ENCODE measurements around the gene RFC2. TPM values are rescaled to one million over a fixed set of nuclear protein-coding genes. Genes with fewer than 3 reads are reported as not detected.
A peak's percentile ranks its signal among the peaks of the same experiment; 100 is the strongest.

Gene RFC2
- total and polyA plus RNA-seq, 10 of the 15 experiments (the other 5 are each of a cell fraction or from before 2014, with no cell fraction given), result 25.8 to 145 (median 90.9) TPM

DNA sequence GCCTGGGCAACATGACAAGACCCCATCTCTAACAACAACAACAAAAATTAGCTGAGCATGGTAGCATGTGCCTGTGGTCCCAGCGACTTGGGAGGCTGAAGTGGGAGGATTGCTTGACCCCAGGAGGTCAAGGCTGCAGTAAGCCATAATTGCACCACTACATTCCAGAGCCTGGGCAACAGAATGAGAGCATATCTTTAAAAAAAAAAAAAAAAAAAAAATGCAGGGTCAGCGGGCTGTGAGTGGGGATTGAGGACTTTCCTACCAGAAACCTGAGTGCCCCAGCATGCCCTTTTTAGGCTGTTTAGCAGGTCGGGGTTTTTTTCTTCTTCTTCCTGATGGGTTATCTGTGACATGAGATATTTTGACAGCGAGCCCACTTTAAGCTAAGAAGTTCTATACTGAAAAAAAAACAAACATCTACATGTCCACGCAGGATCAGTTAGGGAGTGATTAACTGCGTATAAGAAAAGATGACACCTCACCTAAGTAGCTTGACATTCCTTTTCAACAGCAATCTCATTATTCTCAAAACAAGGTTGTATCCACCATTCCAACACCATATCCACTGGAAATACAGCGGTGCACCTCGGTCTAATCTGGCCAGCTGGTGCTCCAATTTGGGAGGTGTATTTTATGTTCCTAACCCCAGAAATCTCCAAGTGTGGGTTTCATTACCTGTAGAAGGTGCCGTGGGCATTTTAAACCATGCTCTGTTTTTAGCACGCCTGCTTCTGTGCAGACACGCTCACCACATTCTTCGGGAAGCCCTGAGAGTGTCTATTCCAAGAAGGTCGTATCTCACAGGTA lies 13.8 kb upstream of the RFC2 start:
- H4K20me1 ChIP-seq (ENCODE audit: control insufficient read depth, insufficient read depth), result no peaks in the 10 kb centered on the region
- FAIRE-seq (no peak), DNase-seq (ENCODE audit: low read depth, low spot score) (no peak), ATAC-seq (no peak)
- H3K27ac ChIP-seq (ENCODE audit: control insufficient read depth, insufficient read depth), result peak overlapping the region; percentile 61
- no peak overlapping the region for H2AFZ ChIP-seq (ENCODE audit: control insufficient read depth, low read depth, low read length)
- peak overlapping the region; percentile 21 for H3K4me2 ChIP-seq (ENCODE audit: control insufficient read depth, insufficient read depth)
- SMC1A ChIA-PET (ENCODE audit: uncharacterized antibody, unreplicated experiment), result interaction anchor here (0.7 to 12.4 kb wide), 4 partner anchors 10 to 56 kb away, joined by 3 to 285 read pairs (median 24); partner anchors contain the start of gene CLIP2
- H3K36me3 ChIP-seq (ENCODE audit: control insufficient read depth in 2 of 2, insufficient read depth in 2 of 2, low read length in 1 of 2), result no peaks in the 10 kb centered on the region
- no peak overlapping the region for H3K9ac ChIP-seq (ENCODE audit: control insufficient read depth, insufficient read depth, low read length)
- 15% methylated on average over 13 of the region's 13 CpGs for WGBS (ENCODE audit: insufficient coverage, insufficient replicate concordance, low lambda C conversion rate, missing lambda C conversion rate)
- BruUV-seq (replicated peaks), result no TSS peak
- RAD21 ChIA-PET (ENCODE audit: unreplicated experiment), result interaction anchor here (0.7 to 10.0 kb wide), 8 partner anchors 11 to 224 kb away, joined by 3 to 169 read pairs (median 6); partner anchors contain the start of gene CLIP2
- H3K79me2 ChIP-seq (ENCODE audit: control insufficient read depth, insufficient read depth, low read length), result no peaks in the 10 kb centered on the region
- no peaks in the 10 kb centered on the region for H3K9me3 ChIP-seq (replicated peaks; ENCODE audit: control insufficient read depth, insufficient read depth, low read length)
- POLR2A ChIA-PET, result interaction anchor here (0.5 to 8.3 kb wide), 9 partner anchors 8 to 404 kb away, joined by 3 to 171 read pairs (median 5); partner anchors contain the start of genes CLIP2 and LAT2
- in situ Hi-C loops (cut with MboI) (no loop called here), intact Hi-C loops (cut with micrococcal nuclease; ENCODE audit: unreplicated experiment) (loop anchor here (2.0 kb wide), 1 partner anchor 61 kb away; no protein-coding TSS in a partner anchor)
- no peaks in the 10 kb centered on the region for H3K27me3 ChIP-seq (replicated peaks in 1 of 2; ENCODE audit: control insufficient read depth in 2 of 2, insufficient read depth in 2 of 2, low read length in 1 of 2)
- CTCF ChIA-PET, result interaction anchor here (1.0 to 6.0 kb wide), 8 partner anchors 9 to 133 kb away, joined by 3 to 64 read pairs (median 6); partner anchors contain the start of gene LAT2
- peaks cover 65% of the 10 kb centered on the region for H3K4me1 ChIP-seq (ENCODE audit: control insufficient read depth, insufficient read depth, low read length)
- no peak overlapping the region for H3K4me3 ChIP-seq
- TF ChIP-seq, protein P1, sequence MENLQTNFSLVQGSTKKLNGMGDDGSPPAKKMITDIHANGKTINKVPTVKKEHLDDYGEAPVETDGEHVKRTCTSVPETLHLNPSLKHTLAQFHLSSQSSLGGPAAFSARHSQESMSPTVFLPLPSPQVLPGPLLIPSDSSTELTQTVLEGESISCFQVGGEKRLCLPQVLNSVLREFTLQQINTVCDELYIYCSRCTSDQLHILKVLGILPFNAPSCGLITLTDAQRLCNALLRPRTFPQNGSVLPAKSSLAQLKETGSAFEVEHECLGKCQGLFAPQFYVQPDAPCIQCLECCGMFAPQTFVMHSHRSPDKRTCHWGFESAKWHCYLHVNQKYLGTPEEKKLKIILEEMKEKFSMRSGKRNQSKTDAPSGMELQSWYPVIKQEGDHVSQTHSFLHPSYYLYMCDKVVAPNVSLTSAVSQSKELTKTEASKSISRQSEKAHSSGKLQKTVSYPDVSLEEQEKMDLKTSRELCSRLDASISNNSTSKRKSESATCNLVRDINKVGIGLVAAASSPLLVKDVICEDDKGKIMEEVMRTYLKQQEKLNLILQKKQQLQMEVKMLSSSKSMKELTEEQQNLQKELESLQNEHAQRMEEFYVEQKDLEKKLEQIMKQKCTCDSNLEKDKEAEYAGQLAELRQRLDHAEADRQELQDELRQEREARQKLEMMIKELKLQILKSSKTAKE (IDR thresholded peaks at IDR 0.05; ENCODE audit: low read depth, poor library complexity, severe bottlenecking), result no peak
- TF ChIP-seq, protein P2, sequence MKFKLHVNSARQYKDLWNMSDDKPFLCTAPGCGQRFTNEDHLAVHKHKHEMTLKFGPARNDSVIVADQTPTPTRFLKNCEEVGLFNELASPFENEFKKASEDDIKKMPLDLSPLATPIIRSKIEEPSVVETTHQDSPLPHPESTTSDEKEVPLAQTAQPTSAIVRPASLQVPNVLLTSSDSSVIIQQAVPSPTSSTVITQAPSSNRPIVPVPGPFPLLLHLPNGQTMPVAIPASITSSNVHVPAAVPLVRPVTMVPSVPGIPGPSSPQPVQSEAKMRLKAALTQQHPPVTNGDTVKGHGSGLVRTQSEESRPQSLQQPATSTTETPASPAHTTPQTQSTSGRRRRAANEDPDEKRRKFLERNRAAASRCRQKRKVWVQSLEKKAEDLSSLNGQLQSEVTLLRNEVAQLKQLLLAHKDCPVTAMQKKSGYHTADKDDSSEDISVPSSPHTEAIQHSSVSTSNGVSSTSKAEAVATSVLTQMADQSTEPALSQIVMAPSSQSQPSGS (IDR thresholded peaks at IDR 0.05; ENCODE audit: low read length), result no peak
- TF ChIP-seq, protein P3, sequence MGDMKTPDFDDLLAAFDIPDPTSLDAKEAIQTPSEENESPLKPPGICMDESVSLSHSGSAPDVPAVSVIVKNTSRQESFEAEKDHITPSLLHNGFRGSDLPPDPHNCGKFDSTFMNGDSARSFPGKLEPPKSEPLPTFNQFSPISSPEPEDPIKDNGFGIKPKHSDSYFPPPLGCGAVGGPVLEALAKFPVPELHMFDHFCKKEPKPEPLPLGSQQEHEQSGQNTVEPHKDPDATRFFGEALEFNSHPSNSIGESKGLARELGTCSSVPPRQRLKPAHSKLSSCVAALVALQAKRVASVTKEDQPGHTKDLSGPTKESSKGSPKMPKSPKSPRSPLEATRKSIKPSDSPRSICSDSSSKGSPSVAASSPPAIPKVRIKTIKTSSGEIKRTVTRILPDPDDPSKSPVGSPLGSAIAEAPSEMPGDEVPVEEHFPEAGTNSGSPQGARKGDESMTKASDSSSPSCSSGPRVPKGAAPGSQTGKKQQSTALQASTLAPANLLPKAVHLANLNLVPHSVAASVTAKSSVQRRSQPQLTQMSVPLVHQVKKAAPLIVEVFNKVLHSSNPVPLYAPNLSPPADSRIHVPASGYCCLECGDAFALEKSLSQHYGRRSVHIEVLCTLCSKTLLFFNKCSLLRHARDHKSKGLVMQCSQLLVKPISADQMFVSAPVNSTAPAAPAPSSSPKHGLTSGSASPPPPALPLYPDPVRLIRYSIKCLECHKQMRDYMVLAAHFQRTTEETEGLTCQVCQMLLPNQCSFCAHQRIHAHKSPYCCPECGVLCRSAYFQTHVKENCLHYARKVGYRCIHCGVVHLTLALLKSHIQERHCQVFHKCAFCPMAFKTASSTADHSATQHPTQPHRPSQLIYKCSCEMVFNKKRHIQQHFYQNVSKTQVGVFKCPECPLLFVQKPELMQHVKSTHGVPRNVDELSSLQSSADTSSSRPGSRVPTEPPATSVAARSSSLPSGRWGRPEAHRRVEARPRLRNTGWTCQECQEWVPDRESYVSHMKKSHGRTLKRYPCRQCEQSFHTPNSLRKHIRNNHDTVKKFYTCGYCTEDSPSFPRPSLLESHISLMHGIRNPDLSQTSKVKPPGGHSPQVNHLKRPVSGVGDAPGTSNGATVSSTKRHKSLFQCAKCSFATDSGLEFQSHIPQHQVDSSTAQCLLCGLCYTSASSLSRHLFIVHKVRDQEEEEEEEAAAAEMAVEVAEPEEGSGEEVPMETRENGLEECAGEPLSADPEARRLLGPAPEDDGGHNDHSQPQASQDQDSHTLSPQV (IDR thresholded peaks at IDR 0.05), result no peak
- peak; percentile 38; the same call in 1 of the 2 replicates for TF ChIP-seq ZNF384 (IDR thresholded peaks at IDR 0.05; ENCODE audit: borderline replicate concordance, low read depth, low read length)
- TF ChIP-seq EZH2 (IDR thresholded peaks at IDR 0.05; ENCODE audit: borderline replicate concordance, control insufficient read depth, low read depth, low read length), result no peak
- no peak for TF ChIP-seq MYC (IDR thresholded peaks at IDR 0.05; ENCODE audit: insufficient read depth, insufficient read length, insufficient replicate concordance, low read length, severe bottlenecking)
- no peak for TF ChIP-seq POLR2AphosphoS5 (IDR thresholded peaks at IDR 0.05; ENCODE audit: low read length)
- TF ChIP-seq MXI1 (IDR thresholded peaks at IDR 0.05; ENCODE audit: low read depth, low read length), result no peak
- TF ChIP-seq ZZZ3 (IDR thresholded peaks at IDR 0.05; ENCODE audit: control insufficient read depth, insufficient read length, low read depth), result no peak
- TF ChIP-seq TCF12 (IDR thresholded peaks at IDR 0.05; ENCODE audit: low read depth, low read length), result no peak
- TF ChIP-seq NR2C2 (IDR thresholded peaks at IDR 0.05; ENCODE audit: borderline replicate concordance, control insufficient read depth, insufficient read length, low read depth), result no peak
- no peak for TF ChIP-seq CHD4 (IDR thresholded peaks at IDR 0.05)
- TF ChIP-seq SUZ12 (IDR thresholded peaks at IDR 0.05; ENCODE audit: unreplicated experiment), result no peak
- peak; percentile 42 to 93; a peak in 2 of 4 replicates for TF ChIP-seq SRF (IDR thresholded peaks at IDR 0.05; ENCODE audit: low read depth in 2 of 2, low read length in 2 of 2)
